GM23338 (cell line): ENCODE results near the gene GRK5.

Source experiments
- CTCF ChIP-seq, 2 experiments: fragments of 200-600 bp in 1 of 2; sonication (generic) in 1 of 2; conservative IDR thresholded peaks; 2 replicates each; pipeline versions ENCODE4 v1.5.1 to v1.6.1; 2016 to 2017; ENCODE audit warnings: antibody characterized with exemption in 2 of 2, low read depth in 2 of 2, mild to moderate bottlenecking in 2 of 2, moderate library complexity in 1 of 2
- EZH2 ChIP-seq: fragments of 200-600 bp; sonication (generic); IDR thresholded peaks from one replicate; pipeline ENCODE4 v1.8.0; 2017; ENCODE audit warnings: antibody characterized with exemption, mild to moderate bottlenecking, low read depth; ENCODE audit not compliant: unreplicated experiment
- REST ChIP-seq: IDR thresholded peaks from one replicate; pipeline ENCODE4 v1.6.1; 2018; ENCODE audit warnings: antibody characterized with exemption; ENCODE audit not compliant: unreplicated experiment

GRCh38 chr10:119499677-119500002 is 292.3 kb downstream of the GRK5 start:
- TF ChIP-seq CTCF (conservative IDR thresholded peaks at IDR 0.05; ENCODE audit: low read depth in 2 of 2) (no peak), REST (no peak), EZH2 (no peak)
